VCaP (cell line): Measurements from ENCODE around the gene KRT8.

ENCODE experiments used
- H3K27ac ChIP-seq: fragments of 450-650 bp; 2 replicates; pipeline ENCODE4 v1.5.1; 2017
- TF ChIP-seq, protein P1 (sequence below): fragments of 450-650 bp; conservative IDR thresholded peaks from 2 replicates; pipeline ENCODE4 v1.5.1; 2017; ENCODE audit warnings: mild to moderate bottlenecking, moderate library complexity

The KRT8 gene

GRCh38 chr12:52870361-52871290 lies 34.2 kb downstream of the KRT8 start:
- no peak overlapping the region for H3K27ac ChIP-seq
- TF ChIP-seq, protein P1, sequence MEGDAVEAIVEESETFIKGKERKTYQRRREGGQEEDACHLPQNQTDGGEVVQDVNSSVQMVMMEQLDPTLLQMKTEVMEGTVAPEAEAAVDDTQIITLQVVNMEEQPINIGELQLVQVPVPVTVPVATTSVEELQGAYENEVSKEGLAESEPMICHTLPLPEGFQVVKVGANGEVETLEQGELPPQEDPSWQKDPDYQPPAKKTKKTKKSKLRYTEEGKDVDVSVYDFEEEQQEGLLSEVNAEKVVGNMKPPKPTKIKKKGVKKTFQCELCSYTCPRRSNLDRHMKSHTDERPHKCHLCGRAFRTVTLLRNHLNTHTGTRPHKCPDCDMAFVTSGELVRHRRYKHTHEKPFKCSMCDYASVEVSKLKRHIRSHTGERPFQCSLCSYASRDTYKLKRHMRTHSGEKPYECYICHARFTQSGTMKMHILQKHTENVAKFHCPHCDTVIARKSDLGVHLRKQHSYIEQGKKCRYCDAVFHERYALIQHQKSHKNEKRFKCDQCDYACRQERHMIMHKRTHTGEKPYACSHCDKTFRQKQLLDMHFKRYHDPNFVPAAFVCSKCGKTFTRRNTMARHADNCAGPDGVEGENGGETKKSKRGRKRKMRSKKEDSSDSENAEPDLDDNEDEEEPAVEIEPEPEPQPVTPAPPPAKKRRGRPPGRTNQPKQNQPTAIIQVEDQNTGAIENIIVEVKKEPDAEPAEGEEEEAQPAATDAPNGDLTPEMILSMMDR = peak; percentile 90

- H3K27ac ChIP-seq = no peak overlapping the region
- TF ChIP-seq, protein P1 = no peak
Observed at GRCh38 chr12:52867642-52868041, 37.2 kb downstream of the KRT8 start.

- H3K27ac ChIP-seq = no peak overlapping the region
- TF ChIP-seq, protein P1 = no peak
Observed at GRCh38 chr12:52867152-52867551, 37.7 kb downstream of the KRT8 start.

DNA sequence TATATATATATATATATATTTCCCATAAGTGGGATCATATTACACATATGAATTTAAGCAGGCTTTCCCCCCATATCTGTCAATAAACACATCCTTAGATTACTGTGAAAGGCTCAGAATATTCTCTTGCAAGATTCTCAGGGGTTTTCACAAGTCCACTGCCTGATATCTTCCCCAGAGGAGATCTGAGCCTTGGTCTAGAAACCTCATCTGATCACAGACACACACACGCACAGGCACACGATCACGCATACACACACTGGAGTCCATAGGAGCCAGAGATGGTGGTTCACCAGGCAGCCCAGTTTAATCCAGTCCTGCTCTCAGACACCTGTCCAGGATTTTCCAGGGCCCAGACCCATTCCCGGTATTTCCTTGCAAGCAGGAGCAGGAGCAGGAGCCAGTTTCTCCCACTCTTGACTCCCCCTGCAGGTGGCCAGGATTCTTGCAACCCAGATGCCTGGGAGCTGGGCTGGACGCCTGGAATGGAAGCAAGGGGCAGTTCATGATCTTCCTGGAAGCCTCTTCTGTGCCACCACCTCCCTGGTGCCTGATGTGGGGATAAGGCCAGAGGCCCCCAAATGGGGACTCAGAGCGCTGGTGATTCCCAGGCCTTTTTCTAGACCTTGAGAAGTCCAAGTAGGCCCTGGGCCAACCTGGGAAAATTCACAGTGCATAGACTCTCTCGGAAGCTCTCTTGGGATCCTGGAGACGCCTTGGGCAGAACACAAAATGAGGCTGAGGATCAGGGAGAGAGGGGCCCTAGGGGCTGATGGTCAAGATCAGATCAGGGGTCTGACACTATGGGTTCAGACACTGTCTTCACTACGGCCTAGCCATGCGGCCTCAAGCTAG lies 39.6 kb downstream of the KRT8 start:
- TF ChIP-seq, protein P1 = peak; percentile 95
- H3K27ac ChIP-seq = no peak overlapping the region

- TF ChIP-seq, protein P1 = no peak
- no peak overlapping the region for H3K27ac ChIP-seq
Observed at GRCh38 chr12:52862023-52862422, 42.9 kb downstream of the KRT8 start.

GRCh38 chr12:52861511-52861910 lies 43.4 kb downstream of the KRT8 start:
- TF ChIP-seq, protein P1 = no peak
- no peak overlapping the region for H3K27ac ChIP-seq
